GM21723 (cell line): ENCODE results near the gene MMP28.

ENCODE experiments used
- ATAC-seq: cut with Tn5 transposase; IDR thresholded peaks from one replicate; pipeline ENCODE4 v1.9.1; 2021; ENCODE audit warnings: mild to moderate bottlenecking, moderate library complexity; ENCODE audit not compliant: unreplicated experiment

Gene MMP28

GRCh38 chr17:35795007-35795870, at the start of gene MMP28:
Gene MMP28, minus strand, starts transcription at chr17:35795641. Its CDS starts 264 bp downstream, at chr17:35795377.
- no peak for ATAC-seq

- ATAC-seq: no peak
These were observed 49.1 kb upstream of the MMP28 start for GRCh38 chr17:35844547-35844946.

- ATAC-seq: no peak
These were observed 48.3 kb upstream of the MMP28 start for GRCh38 chr17:35843698-35844097.

GRCh38 chr17:35842239-35842638, 46.8 kb upstream of the MMP28 start:
- no peak for ATAC-seq

GRCh38 chr17:35841505-35841904, 46.1 kb upstream of the MMP28 start:
- no peak for ATAC-seq

GRCh38 chr17:35841101-35841500, 45.7 kb upstream of the MMP28 start:
- ATAC-seq: no peak

- no peak for ATAC-seq
These were observed 29.8 kb upstream of the MMP28 start for GRCh38 chr17:35825206-35825605.

- no peak for ATAC-seq
These were observed 25.9 kb upstream of the MMP28 start for GRCh38 chr17:35821308-35821707.

GRCh38 chr17:35819455-35819854, 24.0 kb upstream of the MMP28 start:
- ATAC-seq: no peak

- no peak for ATAC-seq
These were observed 21.8 kb upstream of the MMP28 start for GRCh38 chr17:35817196-35817595.

GRCh38 chr17:35816723-35817122, 21.3 kb upstream of the MMP28 start:
- ATAC-seq: no peak

GRCh38 chr17:35812456-35812855, 17.0 kb upstream of the MMP28 start:
- ATAC-seq: no peak

GRCh38 chr17:35811759-35812158, 16.3 kb upstream of the MMP28 start:
- no peak for ATAC-seq

GRCh38 chr17:35809855-35810461, 14.5 kb upstream of the MMP28 start:
- ATAC-seq: no peak

- peak; percentile 91 for ATAC-seq
These were observed 13.8 kb upstream of the MMP28 start, which contains the start of gene TAF15 for GRCh38 chr17:35808962-35809854. Gene TAF15, plus strand, starts transcription at chr17:35809484. Its CDS starts 86 bp downstream, at chr17:35809570.

GRCh38 chr17:35808240-35808961, 13.0 kb upstream of the MMP28 start:
- ATAC-seq: no peak

- no peak for ATAC-seq
These were observed 12.1 kb upstream of the MMP28 start for GRCh38 chr17:35807371-35808144.

GRCh38 chr17:35804658-35805192, 9.3 kb upstream of the MMP28 start:
- ATAC-seq: peak; percentile 30

GRCh38 chr17:35801583-35802224, 6.3 kb upstream of the MMP28 start:
- ATAC-seq: no peak
